HL-60 (cell line): Measurements from ENCODE around the gene PLAC8L1.

Experiments used
- DNase-seq, 2 experiments: peaks; one replicate each; pipeline ENCODE4 v3.0.0-alpha.2; 2010 to 2020; ENCODE audit warnings: low read depth in 1 of 2, low spot score in 1 of 2
- H3K27ac ChIP-seq: fragments of 250-450 bp; sonication (Bioruptor Pico); replicated peaks from 2 replicates; pipeline ENCODE4 v1.5.1; 2020; ENCODE audit warnings: mild to moderate bottlenecking, moderate library complexity
- H3K27me3 ChIP-seq: fragments of 250-450 bp; sonication (Bioruptor Pico); 2 replicates; pipeline ENCODE4 v1.5.1; 2021; ENCODE audit warnings: mild to moderate bottlenecking, moderate library complexity; ENCODE audit not compliant: insufficient read depth, poor library complexity, severe bottlenecking
- H3K4me3 ChIP-seq: replicated peaks from 2 replicates; pipeline ENCODE4 v1.5.1; 2011; ENCODE audit warnings: mild to moderate bottlenecking, control low read depth, low read length; ENCODE audit not compliant: insufficient read depth
- GABPA ChIP-seq: IDR thresholded peaks from 2 replicates; pipeline ENCODE4 v1.6.1; 2012; ENCODE audit warnings: low read depth
- POLR2AphosphoS5 ChIP-seq: IDR thresholded peaks from 2 replicates; pipeline ENCODE4 v1.6.1; 2012; ENCODE audit warnings: low read depth
- SPI1 ChIP-seq: IDR thresholded peaks from 2 replicates; pipeline ENCODE4 v1.6.1; 2012; ENCODE audit warnings: low read depth, mild to moderate bottlenecking, borderline replicate concordance
- TF ChIP-seq, protein P1 (sequence below): IDR thresholded peaks from 2 replicates; pipeline ENCODE4 v1.6.1; 2012; ENCODE audit warnings: low read depth; ENCODE audit not compliant: insufficient replicate concordance
- TF ChIP-seq, protein P2 (sequence below): IDR thresholded peaks from one replicate; pipeline ENCODE4 v1.5.1; 2011; ENCODE audit warnings: low read length, control low read depth, inconsistent platforms; ENCODE audit not compliant: insufficient read depth

The PLAC8L1 gene

DNA sequence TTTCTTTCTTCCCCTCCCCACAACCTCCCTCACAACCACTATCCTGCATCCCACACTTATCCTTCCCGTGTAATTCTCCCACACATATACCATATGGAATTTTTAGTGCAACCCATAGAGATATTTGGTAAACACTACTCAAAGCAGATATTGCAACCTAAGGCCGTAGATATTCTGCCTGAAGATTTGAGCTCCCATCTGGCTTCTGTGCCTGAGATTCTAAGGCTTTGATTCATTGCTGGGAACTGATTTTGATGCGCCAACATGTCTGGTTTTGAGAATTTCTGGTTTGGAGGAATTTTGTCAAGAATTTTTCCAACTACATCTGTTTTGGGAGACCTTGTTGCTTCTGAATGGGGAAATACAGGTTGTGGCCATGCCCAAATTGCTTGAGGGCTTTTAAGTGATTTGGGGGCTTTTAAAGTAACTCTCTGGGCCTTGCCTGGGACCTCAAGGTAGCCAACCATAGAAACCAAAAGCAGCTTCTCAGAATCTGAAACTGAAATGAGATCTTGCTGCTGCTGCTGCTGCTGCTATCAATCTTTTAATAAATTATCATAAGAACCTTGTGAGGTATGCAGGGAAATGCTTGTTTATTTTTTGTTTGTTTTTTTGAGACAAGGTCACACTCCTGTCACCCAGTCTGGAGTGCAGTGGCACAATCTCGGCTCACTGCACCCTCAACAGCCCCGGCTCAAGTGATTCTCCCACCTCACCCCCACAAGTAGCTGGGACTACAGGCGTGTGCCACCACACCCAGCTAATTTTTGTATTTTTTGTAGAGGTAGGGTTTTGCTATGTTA lies 36.2 kb downstream of the PLAC8L1 start:
- H3K4me3 ChIP-seq: no peak overlapping the region
- H3K27me3 ChIP-seq: no peaks in the 10 kb centered on the region
- TF ChIP-seq, protein P1, sequence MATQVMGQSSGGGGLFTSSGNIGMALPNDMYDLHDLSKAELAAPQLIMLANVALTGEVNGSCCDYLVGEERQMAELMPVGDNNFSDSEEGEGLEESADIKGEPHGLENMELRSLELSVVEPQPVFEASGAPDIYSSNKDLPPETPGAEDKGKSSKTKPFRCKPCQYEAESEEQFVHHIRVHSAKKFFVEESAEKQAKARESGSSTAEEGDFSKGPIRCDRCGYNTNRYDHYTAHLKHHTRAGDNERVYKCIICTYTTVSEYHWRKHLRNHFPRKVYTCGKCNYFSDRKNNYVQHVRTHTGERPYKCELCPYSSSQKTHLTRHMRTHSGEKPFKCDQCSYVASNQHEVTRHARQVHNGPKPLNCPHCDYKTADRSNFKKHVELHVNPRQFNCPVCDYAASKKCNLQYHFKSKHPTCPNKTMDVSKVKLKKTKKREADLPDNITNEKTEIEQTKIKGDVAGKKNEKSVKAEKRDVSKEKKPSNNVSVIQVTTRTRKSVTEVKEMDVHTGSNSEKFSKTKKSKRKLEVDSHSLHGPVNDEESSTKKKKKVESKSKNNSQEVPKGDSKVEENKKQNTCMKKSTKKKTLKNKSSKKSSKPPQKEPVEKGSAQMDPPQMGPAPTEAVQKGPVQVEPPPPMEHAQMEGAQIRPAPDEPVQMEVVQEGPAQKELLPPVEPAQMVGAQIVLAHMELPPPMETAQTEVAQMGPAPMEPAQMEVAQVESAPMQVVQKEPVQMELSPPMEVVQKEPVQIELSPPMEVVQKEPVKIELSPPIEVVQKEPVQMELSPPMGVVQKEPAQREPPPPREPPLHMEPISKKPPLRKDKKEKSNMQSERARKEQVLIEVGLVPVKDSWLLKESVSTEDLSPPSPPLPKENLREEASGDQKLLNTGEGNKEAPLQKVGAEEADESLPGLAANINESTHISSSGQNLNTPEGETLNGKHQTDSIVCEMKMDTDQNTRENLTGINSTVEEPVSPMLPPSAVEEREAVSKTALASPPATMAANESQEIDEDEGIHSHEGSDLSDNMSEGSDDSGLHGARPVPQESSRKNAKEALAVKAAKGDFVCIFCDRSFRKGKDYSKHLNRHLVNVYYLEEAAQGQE: no peak
- TF ChIP-seq POLR2AphosphoS5 (no peak), SPI1 (no peak), GABPA (no peak)
- TF ChIP-seq, protein P2, sequence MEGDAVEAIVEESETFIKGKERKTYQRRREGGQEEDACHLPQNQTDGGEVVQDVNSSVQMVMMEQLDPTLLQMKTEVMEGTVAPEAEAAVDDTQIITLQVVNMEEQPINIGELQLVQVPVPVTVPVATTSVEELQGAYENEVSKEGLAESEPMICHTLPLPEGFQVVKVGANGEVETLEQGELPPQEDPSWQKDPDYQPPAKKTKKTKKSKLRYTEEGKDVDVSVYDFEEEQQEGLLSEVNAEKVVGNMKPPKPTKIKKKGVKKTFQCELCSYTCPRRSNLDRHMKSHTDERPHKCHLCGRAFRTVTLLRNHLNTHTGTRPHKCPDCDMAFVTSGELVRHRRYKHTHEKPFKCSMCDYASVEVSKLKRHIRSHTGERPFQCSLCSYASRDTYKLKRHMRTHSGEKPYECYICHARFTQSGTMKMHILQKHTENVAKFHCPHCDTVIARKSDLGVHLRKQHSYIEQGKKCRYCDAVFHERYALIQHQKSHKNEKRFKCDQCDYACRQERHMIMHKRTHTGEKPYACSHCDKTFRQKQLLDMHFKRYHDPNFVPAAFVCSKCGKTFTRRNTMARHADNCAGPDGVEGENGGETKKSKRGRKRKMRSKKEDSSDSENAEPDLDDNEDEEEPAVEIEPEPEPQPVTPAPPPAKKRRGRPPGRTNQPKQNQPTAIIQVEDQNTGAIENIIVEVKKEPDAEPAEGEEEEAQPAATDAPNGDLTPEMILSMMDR: no peak
- DNase-seq: no peak
- H3K27ac ChIP-seq: no peak overlapping the region

DNA sequence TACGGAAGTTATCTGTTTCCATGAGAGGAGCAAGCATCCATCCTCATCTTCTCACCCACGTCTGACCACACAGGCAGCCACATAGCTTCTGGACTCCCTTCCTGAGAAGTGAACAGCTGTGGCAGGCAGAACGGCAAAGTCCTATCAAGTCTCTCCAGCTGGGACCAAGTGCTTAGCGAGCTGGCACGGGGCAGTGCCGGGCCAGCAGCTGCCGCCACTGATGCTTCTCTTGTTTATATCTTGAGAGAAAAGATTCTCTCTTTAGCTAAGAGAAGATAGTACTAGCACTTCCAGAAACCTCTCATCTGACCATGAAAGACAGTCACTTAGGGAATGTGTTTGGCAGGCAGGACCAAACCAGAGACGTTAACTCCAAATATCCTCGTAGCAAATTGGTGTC lies 37.2 kb downstream of the PLAC8L1 start:
- no peak overlapping the region for H3K4me3 ChIP-seq
- TF ChIP-seq POLR2AphosphoS5 (no peak), SPI1 (no peak), GABPA (no peak)
- TF ChIP-seq, protein P2: no peak
- TF ChIP-seq, protein P1: no peak
- H3K27me3 ChIP-seq: no peaks in the 10 kb centered on the region
- no peak overlapping the region for H3K27ac ChIP-seq
- DNase-seq: no peak

DNA sequence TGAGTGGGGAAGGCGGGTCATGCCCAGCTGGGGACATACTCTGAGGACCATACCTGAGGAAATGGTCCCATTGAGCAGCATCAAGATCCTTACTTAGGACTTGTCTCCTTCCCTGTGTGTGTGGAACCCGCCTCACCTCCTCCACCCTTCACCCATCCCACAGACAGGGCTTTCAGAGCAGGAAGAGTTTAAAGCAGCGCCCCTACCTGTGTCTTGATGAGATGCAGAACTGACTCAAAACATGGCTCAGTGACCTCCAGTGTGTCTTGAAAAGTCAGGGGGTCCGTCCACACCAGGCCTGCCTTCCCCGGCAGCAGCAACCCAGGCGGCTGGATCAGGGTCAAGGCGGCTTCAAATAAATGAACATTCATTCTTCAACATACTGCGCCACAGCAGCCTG lies 38.4 kb downstream of the PLAC8L1 start:
- Histone ChIP-seq H3K27me3 (no peaks in the 10 kb centered on the region), H3K4me3 (no peak overlapping the region), H3K27ac (no peak overlapping the region)
- TF ChIP-seq POLR2AphosphoS5 (no peak), SPI1 (no peak), GABPA (no peak)
- TF ChIP-seq, protein P1: no peak
- DNase-seq: no peak
